Stomach (tissue), 4 donors: ENCODE measurements around the gene ABLIM2.

ENCODE experiments used
- EP300 ChIP-seq: sonication (generic); formaldehyde crosslinking; IDR thresholded peaks from one replicate; pipeline ENCODE4 v1.6.1; 2017; ENCODE audit warnings: antibody characterized with exemption
- POLR2A ChIP-seq, 4 donors: fragments of 450-650 bp; IDR thresholded peaks; one replicate each; pipeline ENCODE4 v1.6.1; 2016; ENCODE audit warnings: antibody characterized with exemption in 4 of 4, control low read depth in 2 of 4, mild to moderate bottlenecking in 1 of 4, moderate library complexity in 1 of 4
- POLR2AphosphoS5 ChIP-seq, 3 donors: sonication (generic); formaldehyde crosslinking; IDR thresholded peaks; one replicate each; pipeline ENCODE4 v1.6.1; 2016; ENCODE audit warnings: antibody characterized with exemption in 3 of 3
- TF ChIP-seq, protein P1 (sequence below), 7 experiments: fragments of 450-650 bp in 4 of 7; fragments of 200-600 bp in 3 of 7; sonication (generic) in 3 of 7; IDR thresholded peaks; one replicate each; pipeline ENCODE4 v1.5.1; 2016 to 2019; ENCODE audit warnings: antibody characterized with exemption in 7 of 7, control low read depth in 2 of 7, mild to moderate bottlenecking in 1 of 7

DNA sequence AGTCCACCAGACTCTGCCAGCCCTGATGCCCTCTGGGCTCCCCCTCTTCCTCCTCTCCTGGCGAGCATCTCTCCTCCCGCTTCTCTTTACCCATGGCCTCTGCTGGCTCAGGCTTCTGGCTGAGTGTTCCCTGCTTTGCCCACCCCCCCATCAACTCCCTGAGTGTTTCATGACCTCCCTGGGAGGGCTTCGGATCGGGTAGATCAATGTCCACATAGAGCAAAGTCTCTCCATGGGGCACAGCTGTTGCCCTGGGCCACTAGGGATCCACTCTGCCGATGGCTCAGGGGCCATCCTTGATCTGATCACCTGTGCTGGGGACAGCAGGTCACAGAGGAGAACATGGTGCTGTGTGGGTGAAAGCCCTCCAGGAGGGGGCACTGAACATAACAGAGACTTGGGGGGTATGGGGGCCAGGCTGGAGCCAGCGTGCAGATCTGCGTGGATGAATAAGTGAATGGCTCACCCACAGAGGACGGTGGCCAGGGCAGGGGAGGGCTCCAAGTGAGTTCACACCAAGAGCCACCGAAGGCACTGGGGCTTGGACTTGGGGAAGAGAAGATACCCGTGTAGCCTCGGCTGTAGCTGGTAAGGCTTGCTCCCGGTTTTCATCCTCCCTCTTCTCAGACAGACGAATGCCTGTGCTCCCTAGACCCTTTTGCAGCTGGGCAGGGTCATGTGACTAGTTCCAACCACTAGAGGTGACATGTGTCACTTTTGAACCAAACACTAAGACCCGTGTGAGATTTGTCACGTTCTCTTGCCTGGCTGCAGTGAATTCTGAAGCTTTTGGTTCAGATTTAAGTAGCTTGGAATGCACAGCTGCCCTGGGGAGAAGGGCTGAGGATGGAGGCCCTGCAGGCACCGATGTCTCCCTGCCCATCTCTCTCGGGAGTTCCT lies 195.8 kb downstream of the ABLIM2 start:
- TF ChIP-seq POLR2A (IDR thresholded peaks at IDR 0.05), result no peak
- TF ChIP-seq, protein P1, sequence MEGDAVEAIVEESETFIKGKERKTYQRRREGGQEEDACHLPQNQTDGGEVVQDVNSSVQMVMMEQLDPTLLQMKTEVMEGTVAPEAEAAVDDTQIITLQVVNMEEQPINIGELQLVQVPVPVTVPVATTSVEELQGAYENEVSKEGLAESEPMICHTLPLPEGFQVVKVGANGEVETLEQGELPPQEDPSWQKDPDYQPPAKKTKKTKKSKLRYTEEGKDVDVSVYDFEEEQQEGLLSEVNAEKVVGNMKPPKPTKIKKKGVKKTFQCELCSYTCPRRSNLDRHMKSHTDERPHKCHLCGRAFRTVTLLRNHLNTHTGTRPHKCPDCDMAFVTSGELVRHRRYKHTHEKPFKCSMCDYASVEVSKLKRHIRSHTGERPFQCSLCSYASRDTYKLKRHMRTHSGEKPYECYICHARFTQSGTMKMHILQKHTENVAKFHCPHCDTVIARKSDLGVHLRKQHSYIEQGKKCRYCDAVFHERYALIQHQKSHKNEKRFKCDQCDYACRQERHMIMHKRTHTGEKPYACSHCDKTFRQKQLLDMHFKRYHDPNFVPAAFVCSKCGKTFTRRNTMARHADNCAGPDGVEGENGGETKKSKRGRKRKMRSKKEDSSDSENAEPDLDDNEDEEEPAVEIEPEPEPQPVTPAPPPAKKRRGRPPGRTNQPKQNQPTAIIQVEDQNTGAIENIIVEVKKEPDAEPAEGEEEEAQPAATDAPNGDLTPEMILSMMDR (IDR thresholded peaks at IDR 0.05), result no peak
- TF ChIP-seq POLR2AphosphoS5 (IDR thresholded peaks at IDR 0.05), result no peak
- TF ChIP-seq EP300, result no peak
